ENCODE data around the gene MYO16. TPM values are rescaled to one million over a fixed set of nuclear protein-coding genes. Genes with fewer than 3 reads are reported as not detected.

The MYO16 gene
- total RNA-seq, 1 donor from 2014 or later, result 0.03 TPM

DNA sequence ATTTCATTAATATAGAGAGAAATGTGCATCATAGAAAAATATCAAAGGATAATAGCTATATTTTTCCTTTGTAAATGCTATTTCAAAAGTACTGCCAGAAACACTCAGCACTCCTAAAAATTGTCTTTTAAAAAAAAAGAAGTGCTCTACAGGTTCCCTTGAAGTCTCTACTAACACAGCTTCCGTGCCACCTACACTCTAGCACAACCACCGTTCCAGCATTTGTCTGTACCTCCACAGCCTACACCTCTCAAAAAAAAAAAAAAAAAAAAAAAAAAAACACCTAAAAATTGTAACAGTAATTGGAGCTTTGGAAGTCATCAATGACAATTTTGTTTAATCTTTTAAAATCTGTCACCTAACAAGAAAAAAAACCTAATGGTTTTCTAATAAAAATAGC is 485.6 kb downstream of the MYO16 start:
- no peak for DNase-seq (ENCODE audit: low read depth)

DNA sequence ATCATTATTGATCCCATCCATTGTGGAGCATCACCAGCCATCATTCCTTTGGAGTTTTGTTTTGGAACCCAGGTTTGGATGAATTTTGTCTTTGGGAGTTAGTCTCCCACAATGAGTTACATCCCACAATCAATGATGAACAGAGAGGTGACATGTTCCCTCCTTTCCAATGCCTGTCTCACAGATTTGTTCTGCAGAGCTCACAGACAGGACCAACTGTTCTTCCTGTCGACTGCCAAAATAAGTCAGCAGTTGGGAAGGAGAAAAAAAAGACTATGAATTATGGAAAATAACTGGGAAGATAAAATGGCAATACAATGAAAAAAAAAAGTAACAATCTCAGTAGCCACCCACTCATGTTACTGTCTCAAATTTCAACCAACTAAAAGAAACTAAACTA is 489.1 kb downstream of the MYO16 start:
- DNase-seq (ENCODE audit: low read depth), result peak; percentile 16

DNA sequence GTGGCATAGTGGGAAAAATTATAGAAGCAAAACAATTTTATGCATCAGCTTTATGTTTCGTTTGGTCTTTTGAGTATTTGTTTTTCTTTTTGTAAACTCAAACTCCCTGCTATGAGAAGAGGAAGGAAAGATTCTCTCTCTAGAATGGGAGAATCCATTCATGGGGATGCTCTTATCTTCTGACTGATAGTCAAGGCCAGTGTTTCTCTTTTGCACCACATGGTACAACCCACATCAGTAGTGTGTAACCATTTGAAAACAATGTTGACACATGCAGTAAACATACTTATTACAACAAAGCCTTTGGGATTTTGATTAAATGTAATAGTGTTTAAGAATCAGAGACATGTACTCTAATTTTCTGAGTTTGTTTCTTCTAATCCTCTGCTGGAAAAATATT is 490.5 kb downstream of the MYO16 start:
- DNase-seq (ENCODE audit: low read depth), result no peak

DNA sequence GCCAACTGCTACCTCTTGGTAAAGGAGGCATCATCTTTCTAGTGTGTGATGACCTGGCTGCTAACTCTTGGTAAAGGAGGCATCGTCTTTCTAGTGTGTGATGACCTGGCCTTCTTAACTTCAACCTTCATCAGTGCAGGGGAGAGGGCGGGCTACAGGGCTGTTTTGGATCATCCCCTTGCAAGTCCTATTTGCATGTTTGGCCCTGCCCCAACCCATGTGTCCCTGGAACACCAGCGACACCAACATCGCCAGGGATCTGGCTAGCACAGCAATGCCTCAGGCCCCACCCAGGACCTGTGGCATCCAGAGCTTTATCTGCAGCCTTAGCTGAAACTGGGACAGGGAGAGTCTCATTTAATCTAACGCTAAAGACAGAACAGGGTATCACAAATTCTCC is 492.4 kb downstream of the MYO16 start:
- no peak for DNase-seq (ENCODE audit: low read depth)

DNA sequence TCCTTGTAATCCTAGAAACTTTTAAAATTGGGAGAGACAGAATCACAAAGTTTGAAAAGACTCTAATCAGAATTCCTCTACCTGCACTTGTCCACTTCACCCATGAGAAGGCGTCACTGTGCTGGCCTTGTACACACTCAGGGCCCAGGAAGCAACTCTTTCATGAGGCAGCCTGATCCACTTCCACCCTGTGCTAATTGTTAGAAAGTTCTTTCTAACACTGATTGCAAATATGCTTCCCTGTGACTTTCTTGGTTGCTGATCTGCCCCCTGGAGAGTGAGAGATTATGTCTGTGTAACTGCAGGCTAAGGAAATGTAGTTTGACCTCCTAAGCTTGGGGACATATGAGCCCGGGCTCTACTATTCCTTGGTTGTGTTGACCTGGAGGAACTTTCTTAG is 494.6 kb downstream of the MYO16 start:
- no peak for DNase-seq (ENCODE audit: low read depth)

DNA sequence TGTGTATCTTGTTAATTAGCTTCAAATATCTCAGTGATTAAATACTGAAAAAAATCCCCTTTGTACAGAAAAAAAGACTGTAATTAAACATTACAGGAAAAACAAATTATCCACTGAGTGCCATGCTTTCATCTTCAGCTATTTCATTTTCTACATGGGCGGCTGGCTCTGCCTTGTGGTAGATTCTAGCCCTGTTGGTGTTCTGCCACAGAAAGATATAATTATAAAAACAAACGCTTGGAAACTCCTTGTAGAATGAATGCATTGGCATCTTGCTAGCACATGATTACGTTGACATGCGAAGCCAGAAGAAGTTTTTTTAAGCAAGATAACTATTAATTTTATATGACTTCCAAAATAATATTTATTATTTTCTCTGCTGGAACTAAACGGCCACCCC is 496.8 kb downstream of the MYO16 start:
- no peak for DNase-seq (ENCODE audit: low read depth)

DNA sequence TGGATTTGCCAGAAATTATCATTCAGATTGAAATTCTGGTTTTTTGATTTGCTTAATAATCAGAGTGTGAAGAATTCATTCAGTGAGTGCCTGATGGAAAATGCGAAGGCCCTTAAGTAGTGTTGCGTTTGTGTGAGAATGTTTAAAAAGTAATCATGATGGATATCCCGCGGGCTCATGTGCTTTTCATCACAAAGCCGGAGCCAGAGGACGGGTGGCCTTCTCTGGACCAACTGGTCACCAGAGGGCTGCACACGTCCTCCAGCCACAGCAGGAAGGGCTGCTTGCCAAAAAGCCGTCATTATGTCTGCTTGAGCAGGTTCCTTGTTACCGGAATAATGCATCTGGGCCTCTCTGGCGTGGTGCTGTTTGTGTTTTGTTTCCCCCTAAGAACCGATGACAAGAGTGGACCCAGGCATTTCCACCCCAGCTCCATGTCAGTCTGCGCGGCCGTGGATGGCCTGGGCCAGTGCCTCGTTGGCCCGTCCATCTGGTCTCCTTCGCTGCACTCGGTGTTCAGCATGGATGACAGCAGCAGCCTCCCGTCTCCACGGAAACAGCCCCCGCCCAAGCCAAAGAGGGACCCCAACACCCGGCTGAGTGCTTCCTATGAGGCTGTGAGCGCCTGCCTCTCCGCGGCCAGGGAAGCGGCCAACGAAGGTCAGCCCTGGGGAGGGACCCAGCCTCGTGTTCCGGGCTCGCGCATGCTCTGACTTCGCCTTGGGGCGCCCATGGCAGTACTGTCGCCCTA is 497.7 kb downstream of the MYO16 start:
- DNase-seq (ENCODE audit: low read depth), result no peak

DNA sequence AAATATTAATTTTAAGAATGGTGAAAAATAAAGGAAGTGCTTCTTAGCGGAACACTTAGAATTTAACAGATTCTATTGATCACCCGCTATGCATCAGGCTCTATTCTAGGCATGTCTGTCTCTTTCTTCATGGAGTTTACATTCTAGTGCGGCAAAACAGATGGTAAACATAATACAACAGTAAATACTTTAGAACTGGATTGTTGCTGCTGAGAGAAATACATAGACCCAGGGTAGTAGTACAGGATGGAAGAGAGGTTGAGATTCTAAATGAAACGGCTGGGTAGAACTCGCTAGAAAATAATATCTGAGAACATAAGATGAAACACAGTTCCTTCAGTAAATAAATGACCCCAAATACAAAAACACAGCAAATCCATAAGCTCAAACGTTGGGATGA is 498.7 kb downstream of the MYO16 start:
- DNase-seq (ENCODE audit: low read depth), result no peak

DNA sequence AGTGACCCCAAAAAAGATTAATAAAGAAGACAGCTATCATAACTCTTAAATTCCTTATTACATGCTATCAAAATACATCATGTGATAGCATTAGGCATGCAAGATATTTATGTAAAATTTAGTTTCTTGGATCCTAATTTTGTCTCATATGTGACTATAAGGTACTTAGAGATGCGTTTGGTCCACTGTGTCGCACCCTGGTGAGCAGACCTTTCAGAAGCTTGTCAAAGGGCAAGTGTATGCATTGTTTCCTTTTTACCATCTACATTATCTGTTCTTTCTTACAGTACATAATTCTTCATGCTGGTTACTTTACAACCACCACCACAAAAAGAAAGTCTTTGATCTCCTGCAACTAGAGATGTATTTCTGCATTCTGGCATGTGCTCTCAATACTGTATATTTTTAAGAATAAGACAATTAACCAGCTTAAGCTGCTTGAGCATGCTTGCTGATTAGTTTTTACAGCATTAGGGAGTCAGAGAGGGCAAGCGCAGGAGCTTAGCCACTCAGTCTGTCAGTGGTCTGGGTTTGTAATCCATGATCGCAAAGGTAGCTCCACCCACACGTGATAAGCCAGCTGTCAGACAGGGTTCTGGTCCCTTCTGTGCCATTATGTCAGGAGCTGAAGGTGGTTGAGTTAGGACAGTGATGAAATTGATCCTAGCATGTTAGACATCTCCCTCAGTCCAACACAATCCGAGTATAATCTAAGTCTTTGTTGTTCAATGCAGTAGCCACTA is 500.9 kb downstream of the MYO16 start:
- DNase-seq (ENCODE audit: low read depth), result no peak

DNA sequence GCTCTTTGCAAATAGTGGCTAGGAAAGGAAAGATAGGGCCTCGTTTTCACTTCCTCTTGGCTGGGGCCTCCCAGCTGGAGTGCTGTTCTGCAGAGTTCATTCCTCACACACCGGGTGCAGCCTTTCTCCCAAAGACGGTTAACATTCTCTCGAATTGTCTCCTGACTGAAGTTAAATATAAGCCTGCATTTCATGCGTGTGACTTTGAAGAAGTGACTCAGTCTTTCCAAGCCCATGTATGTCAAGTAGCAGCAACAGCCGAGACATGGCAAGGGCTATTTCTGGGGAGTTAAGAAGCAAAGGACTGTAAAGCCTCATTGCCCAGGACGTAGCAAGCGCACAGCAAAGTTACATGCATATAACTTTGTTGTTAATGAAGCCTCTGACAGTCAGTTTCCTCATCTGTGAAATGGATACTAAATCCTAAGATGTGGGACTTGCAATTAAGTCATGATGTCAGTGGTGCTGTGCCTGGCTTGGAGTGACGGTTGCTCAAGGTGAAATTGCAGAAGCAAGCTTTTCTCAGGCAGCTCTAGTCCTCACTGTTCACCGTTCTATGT is 502.4 kb downstream of the MYO16 start:
- DNase-seq (ENCODE audit: low read depth), result peak; percentile 30

DNA sequence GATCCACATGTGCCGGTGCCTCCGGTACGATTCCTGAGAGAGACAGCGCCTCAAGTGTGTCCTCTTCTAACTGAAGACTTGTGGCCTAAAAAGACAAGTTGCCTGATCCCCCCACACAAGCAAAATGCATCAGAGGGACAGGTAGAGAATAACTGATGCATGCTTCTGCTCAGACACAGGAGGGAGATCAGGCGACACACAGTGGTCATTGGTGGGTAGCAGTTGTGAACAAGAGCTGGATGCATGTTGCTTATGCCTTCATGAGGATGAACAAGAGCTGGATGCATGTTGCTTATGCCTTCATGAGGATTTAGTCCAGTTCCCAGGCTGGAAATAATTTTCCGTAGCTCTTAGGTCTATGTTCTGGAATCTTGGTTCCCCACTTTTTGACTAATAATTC is 505.6 kb downstream of the MYO16 start:
- DNase-seq (ENCODE audit: low read depth), result no peak

DNA sequence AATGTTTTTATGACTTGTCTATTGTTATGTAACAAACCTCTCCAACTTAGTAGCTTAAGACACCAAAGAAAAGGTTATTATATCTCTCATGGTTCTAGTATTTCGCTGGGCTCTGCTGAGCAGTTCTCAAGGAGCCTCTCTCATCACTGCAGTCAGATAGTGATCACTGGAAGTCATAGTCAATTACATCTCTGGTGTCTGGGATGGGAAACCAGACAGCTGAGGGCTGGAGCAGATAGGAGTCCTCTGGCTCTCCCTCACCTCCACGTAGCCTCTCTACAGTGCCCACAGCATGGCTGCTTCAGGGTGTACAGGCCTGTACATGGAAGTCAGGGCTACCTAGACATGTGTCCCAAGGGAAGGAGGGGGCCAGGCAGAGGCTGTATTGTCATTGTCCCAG is 507.5 kb downstream of the MYO16 start:
- no peak for DNase-seq (ENCODE audit: low read depth)

DNA sequence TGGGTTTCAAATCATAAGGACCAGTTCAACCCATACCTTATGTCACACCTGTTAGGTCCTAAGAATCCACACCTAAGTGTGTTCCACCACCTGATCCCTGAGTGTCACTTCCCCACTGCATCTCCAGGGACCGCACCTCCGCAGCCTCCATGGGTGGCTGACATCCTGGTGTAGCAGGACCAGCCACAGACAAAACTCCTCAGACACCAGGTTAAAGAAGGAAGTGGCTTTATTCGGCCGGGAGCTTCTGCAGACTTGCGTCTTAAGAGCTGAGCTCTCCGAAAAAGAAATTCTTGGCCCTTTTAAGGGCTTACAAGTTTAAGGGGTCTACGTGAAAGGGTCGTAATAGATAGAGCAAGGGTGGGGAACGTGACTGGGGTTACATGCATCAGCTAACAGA is 509.9 kb downstream of the MYO16 start:
- no peak for DNase-seq (ENCODE audit: low read depth)

DNA sequence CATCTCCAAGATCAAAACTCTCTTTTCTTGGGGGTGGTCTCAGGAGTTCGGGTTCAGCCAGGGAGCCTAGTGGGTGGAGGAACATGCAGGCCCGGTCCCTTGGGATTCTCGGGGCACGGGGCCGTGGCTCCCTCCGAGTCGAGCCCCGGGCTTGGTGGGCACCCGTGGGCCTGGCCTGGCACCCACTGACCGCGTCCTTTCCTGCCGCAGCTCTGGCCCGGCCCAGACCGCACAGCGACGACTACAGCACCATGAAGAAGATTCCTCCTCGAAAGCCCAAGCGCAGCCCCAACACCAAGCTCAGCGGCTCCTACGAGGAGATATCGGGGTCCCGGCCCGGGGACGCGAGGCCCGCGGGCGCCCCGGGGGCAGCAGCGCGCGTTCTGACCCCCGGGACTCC is 510.6 kb downstream of the MYO16 start:
- DNase-seq (ENCODE audit: low read depth), result no peak

DNA sequence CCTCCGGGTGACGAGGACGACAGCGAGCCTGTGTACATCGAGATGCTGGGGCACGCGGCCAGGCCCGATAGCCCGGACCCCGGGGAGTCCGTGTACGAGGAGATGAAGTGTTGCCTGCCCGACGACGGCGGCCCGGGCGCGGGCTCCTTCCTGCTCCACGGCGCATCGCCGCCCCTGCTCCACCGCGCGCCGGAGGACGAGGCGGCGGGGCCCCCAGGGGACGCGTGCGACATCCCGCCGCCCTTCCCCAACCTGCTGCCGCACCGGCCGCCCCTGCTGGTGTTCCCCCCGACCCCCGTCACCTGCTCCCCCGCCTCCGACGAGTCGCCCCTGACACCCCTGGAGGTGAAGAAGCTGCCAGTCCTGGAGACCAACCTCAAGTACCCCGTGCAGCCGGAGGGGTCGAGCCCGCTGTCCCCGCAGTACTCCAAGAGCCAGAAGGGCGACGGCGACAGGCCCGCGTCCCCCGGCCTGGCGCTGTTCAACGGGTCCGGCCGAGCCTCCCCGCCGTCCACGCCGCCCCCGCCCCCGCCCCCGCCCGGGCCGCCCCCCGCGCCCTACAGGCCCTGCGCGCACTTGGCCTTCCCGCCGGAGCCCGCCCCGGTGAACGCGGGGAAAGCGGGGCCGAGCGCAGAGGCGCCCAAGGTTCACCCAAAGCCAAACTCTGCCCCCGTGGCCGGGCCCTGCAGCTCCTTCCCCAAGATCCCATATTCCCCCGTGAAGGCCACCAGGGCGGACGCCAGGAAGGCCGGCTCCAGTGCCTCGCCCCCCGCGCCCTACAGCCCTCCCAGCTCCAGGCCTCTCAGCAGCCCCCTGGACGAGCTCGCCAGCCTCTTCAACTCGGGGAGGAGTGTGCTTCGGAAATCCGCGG is 511.3 kb downstream of the MYO16 start:
- no peak for DNase-seq (ENCODE audit: low read depth)

DNA sequence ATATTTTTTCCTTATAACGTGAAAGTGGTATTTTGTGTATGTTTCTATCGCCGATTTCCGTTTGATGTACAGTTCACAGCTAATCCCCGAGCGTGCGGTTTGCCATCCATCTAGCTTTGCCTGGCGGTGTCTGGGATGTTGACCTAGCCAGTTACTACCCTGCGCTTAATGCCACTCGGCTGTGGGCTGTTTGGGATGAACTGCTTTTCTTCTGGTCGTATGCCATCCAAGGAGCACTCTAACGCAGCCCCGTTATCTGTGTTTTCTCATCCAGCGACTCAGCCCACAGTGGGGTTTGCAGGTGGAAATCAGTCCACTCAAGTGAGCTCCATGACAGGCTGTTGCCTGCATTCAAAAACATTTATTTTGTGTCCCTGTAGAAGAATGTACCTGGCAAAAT is 512.3 kb downstream of the MYO16 start:
- DNase-seq (ENCODE audit: low read depth), result no peak

DNA sequence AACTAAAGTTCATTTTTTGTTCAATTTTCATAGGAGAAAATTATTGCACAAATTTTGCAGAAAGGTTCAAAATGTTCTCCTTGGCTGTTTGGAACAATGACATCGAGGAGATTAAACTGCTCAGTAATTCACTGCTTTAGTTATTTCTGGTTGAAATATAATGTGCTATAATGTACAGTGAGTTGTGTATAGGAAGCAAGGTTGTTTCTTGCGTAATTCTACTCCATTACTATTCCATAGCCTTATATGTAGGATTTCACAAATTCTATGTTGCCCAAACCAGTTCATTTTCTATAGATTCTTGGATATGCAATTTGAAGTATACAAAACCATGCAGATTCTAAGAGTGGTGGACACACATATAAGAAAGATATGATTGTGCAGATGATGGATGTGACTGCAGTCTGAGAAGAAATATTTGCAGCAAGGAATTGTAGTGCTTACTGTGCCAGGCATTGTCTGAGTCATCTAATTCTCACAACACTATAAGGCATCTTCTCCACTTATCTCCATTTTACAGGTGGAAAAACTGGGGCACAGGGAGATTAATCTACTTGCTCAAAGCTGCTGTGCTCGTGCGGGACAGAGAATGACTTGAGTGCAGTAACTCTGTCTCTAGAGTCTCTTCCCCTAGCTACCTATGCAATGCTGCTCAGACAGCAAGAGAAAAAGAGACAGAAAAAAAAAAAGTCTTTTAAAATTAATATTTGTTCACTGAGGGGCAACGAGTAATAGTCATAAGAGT is 515.5 kb downstream of the MYO16 start:
- no peak for DNase-seq (ENCODE audit: low read depth)

DNA sequence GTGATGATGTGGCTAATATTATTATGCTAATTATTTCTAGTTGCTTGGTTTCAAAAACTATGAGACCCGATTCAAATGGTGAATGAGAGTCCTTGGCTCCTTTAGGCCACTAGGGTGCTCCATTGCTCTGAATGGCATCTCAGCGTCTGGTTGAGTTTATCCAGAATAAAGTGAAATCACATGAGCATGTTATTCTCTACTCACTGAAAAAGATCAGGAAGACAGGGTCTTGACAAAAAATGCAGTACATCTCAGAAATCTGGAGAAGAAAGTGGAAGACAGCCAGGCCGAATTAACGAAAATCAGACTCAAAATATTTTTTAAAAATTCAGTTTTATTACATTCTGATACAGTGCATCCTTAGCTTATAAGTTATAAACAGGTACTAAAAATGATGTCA is 516.2 kb downstream of the MYO16 start:
- DNase-seq (ENCODE audit: low read depth), result peak; percentile 76

DNA sequence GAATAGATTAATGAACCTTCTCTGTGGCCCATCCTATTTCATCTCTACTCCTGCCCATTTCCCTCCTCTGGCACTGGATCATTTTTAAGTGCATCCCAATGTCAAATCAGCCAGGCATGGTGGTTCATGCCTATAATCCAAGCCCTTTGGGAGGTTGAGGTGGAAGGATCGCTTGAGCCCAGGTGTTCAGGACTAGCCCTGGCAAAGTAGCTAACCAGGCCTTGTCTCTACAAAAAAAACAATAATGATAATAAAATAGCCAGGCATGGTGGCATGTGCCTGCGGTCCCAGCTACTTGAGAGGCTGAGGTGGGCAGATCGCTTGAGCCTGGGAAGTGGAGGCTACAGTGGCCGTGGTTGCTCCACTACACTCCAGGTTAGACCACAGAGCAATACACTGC is 517.0 kb downstream of the MYO16 start:
- no peak for DNase-seq (ENCODE audit: low read depth)

DNA sequence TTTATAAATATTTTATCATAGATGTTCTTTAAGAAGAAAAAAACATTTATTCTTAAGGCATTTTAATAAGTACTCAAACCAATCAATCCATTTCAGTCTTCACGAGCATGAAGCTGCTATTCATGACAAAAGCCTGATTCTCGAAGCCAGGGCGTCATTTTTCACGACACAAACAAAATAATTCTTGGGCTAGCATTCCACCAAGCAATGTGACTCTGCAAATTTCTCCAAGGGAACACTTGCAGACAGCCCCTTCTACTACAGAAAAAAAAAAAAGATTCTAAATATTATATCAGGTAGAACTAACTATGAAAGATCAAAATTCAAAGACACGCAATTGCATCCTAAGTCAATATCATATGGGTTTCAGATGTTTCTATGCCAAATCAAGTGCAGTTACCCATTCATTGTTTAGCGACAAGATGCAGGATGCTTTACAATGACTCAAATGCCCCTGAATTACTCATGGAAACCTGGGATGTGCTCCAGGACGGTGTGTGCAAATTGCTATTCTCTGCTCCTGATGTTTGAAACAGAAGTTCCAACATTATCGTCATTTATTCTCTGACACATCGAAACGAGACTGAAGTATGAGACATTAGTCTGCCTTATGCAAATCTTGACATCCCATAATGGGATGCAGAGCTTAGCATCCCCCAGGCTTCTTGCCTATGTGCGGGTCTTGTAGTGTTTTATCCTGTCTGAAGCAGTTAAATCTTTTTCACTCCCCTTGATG is 517.7 kb downstream of the MYO16 start:
- peak; percentile 31 for DNase-seq (ENCODE audit: low read depth)
